GM06990 (cell line): ENCODE data around the gene SAP30BP.

ENCODE experiments used
- DNase-seq: peaks from one replicate; pipeline ENCODE4 v3.0.0-alpha.2; 2011; ENCODE audit not compliant: insufficient read length; ENCODE audit errors: extremely low read depth
- H3K27me3 ChIP-seq: replicated peaks from 2 replicates; pipeline ENCODE4 v1.6.0; 2011; ENCODE audit warnings: low read length; ENCODE audit not compliant: control insufficient read depth, insufficient read depth
- H3K36me3 ChIP-seq: 2 replicates; pipeline ENCODE4 v1.5.1; 2011; ENCODE audit warnings: low read length; ENCODE audit not compliant: control insufficient read depth, insufficient read depth
- H3K4me3 ChIP-seq: replicated peaks from 2 replicates; pipeline ENCODE4 v1.5.1; 2011; ENCODE audit warnings: low read depth, mild to moderate bottlenecking, control low read depth, low read length
- CTCF ChIP-seq: IDR thresholded peaks from 2 replicates; pipeline ENCODE4 v1.5.1; 2011; ENCODE audit warnings: low read length, control low read depth, mild to moderate bottlenecking, inconsistent platforms; ENCODE audit not compliant: insufficient read depth, poor library complexity, severe bottlenecking

SAP30BP gene

DNA sequence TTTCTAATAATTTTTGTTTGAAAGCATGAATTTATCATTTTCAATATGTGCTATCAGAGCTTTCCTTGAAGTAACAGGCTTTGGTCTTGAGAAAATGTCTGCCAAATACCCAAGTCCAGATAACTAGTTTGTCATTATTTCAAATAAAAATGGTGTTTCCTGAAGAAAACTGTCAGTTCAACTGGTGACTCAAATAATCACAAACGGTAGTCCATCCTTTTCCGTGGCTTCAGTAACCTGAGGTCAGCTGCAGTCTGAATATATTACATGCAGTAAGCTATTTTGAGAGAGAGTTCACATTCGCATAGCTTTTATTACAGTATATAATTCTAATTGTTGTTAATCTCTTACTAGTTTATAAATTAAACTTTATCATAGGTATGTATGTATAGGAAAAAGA, 9.3 kb downstream of the SAP30BP start:
- Histone ChIP-seq H3K27me3 (no peaks in the 10 kb centered on the region), H3K36me3 (peaks cover 15% of the 10 kb centered on the region), H3K4me3 (no peak overlapping the region)
- no peak for TF ChIP-seq CTCF
- no peak for DNase-seq

DNA sequence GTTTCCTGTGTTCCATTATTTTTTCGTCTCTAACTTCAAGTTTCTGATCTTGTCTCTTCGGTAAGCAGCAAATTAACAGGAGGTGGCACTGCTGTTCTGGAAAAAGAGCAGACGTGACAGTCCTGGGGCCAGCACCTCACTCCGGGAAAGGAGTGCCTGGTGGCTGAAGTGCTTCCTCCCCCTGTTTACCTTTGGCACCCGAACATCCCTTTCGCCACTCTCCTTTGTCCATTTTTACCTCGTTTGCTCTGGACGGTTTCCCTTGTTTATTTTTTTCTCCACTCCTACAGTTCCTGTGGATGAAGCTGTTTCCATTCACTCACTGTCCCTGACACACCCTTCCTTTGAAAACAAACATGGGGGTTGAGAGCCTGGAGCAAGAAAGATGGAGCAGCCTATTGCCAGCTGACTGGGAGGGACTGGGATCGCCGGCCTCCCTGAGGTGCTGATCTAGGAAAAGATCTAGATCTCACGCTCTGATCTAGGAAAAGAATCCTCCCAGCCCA, 12.6 kb downstream of the SAP30BP start:
- no peak for DNase-seq
- TF ChIP-seq CTCF, result no peak
- H3K27me3 ChIP-seq, result no peaks in the 10 kb centered on the region
- no peak overlapping the region for H3K4me3 ChIP-seq
- H3K36me3 ChIP-seq, result peaks cover 8% of the 10 kb centered on the region

DNA sequence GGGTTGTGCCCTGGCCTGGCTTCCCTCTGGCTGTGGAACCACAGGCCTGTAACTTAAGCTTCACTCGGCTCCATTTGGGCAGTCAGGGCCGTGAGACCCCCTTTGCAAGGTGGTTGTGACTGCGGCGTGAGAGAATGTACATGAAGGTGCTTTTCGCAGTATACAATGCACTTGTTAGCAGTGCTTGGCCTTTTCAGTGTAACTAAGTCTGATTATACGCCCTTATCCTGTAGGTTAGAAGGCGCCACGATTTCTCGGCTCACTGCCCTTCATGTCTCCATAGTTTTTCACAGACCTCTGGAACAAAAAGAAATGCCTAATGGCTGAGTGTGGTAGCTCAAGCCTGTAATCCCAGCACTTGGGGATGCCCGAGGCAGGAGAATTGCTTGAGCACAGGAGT, 13.3 kb downstream of the SAP30BP start:
- Histone ChIP-seq H3K4me3 (no peak overlapping the region), H3K27me3 (no peaks in the 10 kb centered on the region), H3K36me3 (peaks cover 8% of the 10 kb centered on the region)
- DNase-seq, result no peak
- TF ChIP-seq CTCF, result no peak

GRCh38 chr17:75681289-75681688, 14.2 kb downstream of the SAP30BP start:
- no peaks in the 10 kb centered on the region for H3K27me3 ChIP-seq
- peaks cover 8% of the 10 kb centered on the region for H3K36me3 ChIP-seq
- H3K4me3 ChIP-seq, result no peak overlapping the region
- TF ChIP-seq CTCF, result no peak
- no peak for DNase-seq

- Histone ChIP-seq H3K27me3 (no peaks in the 10 kb centered on the region), H3K4me3 (no peak overlapping the region), H3K36me3 (peaks cover 5% of the 10 kb centered on the region)
- no peak for DNase-seq
- TF ChIP-seq CTCF, result no peak
Measured at GRCh38 chr17:75683583-75683982, 16.4 kb downstream of the SAP30BP start.

DNA sequence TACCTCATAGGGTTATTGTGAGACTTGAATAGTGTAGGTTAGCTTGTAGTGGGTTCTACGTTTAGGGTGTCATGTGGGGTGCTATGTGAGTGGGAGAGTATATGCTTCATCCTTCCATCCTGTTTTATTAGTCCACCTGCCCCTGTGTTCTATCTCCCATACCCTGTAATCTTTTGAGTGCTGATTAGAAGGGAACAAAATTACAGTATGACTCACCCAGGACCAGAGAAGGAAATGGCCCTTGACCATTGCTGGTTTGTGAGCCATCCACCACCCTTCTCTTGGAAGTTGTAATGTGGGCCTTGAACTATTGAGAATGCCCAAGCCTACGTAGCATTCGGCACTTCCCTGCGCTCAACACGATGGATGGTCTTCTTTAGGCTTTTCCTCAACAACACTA, 17.1 kb downstream of the SAP30BP start:
- Histone ChIP-seq H3K36me3 (peaks cover 5% of the 10 kb centered on the region), H3K4me3 (no peak overlapping the region), H3K27me3 (no peaks in the 10 kb centered on the region)
- no peak for TF ChIP-seq CTCF
- DNase-seq, result no peak
